H54 (cell line): Measurements from ENCODE around the gene CALN1.

ENCODE experiments used
- DNase-seq: peaks from one replicate; pipeline ENCODE4 v3.0.0; 2011; ENCODE audit warnings: low spot score, mixed read lengths; ENCODE audit not compliant: insufficient read length
- FAIRE-seq: peaks from 3 replicates; lab custom pipeline; 2011; peaks lifted over from hg19 to GRCh38; lab: Jason Lieb, UNC
- POLR2A ChIP-seq: IDR thresholded peaks from 2 replicates; pipeline ENCODE4 v1.6.1; 2011; ENCODE audit warnings: low read depth, mild to moderate bottlenecking, low read length

CALN1 gene

GRCh38 chr7:72286519-72286918, 125.6 kb downstream of the CALN1 start:
- DNase-seq, result no peak
- FAIRE-seq, result no peak
- no peak for TF ChIP-seq POLR2A

- no peak for TF ChIP-seq POLR2A
- FAIRE-seq, result no peak
- no peak for DNase-seq
These were observed 128.8 kb downstream of the CALN1 start for GRCh38 chr7:72283309-72283708.

- DNase-seq, result no peak
- FAIRE-seq, result no peak
These were observed 130.8 kb downstream of the CALN1 start for GRCh38 chr7:72281308-72281707.

GRCh38 chr7:72279203-72279602, 132.9 kb downstream of the CALN1 start:
- no peak for TF ChIP-seq POLR2A
- no peak for DNase-seq
- no peak for FAIRE-seq

More at GRCh38 chr7:72281308-72281707, 130.8 kb downstream of the CALN1 start:
- TF ChIP-seq POLR2A, result no peak

GRCh38 chr7:72278550-72278949, 133.6 kb downstream of the CALN1 start:
- no peak for DNase-seq
- no peak for TF ChIP-seq POLR2A
- no peak for FAIRE-seq

GRCh38 chr7:72275382-72276070, 136.6 kb downstream of the CALN1 start:
- DNase-seq, result no peak
- no peak for TF ChIP-seq POLR2A
- no peak for FAIRE-seq

- FAIRE-seq, result no peak
- no peak for TF ChIP-seq POLR2A
These were observed 139.7 kb downstream of the CALN1 start for GRCh38 chr7:72272479-72272878.

GRCh38 chr7:72268796-72269195, 143.3 kb downstream of the CALN1 start:
- FAIRE-seq, result no peak
- DNase-seq, result no peak
- no peak for TF ChIP-seq POLR2A

More at GRCh38 chr7:72272479-72272878, 139.7 kb downstream of the CALN1 start:
- DNase-seq, result no peak

GRCh38 chr7:72268090-72268489, 144.0 kb downstream of the CALN1 start:
- FAIRE-seq, result no peak
- DNase-seq, result no peak
- no peak for TF ChIP-seq POLR2A

- FAIRE-seq, result no peak
- TF ChIP-seq POLR2A, result no peak
- no peak for DNase-seq
These were observed 144.8 kb downstream of the CALN1 start for GRCh38 chr7:72267291-72267800.

- DNase-seq, result no peak
- FAIRE-seq, result no peak
- no peak for TF ChIP-seq POLR2A
These were observed 145.4 kb downstream of the CALN1 start for GRCh38 chr7:72266771-72267170.

GRCh38 chr7:72265071-72265904, 146.8 kb downstream of the CALN1 start:
- no peak for FAIRE-seq

GRCh38 chr7:72260406-72260805, 151.7 kb downstream of the CALN1 start:
- no peak for TF ChIP-seq POLR2A
- FAIRE-seq (no peak), DNase-seq (no peak)

More at GRCh38 chr7:72265071-72265904, 146.8 kb downstream of the CALN1 start:
- TF ChIP-seq POLR2A, result no peak
- DNase-seq, result no peak

- DNase-seq (no peak), FAIRE-seq (no peak)
These were observed 154.1 kb downstream of the CALN1 start for GRCh38 chr7:72258074-72258473.

More at GRCh38 chr7:72258074-72258473, 154.1 kb downstream of the CALN1 start:
- TF ChIP-seq POLR2A, result no peak
